Osteoblast (primary cell): ENCODE results near the gene VAV2. TPM values are rescaled to one million over a fixed set of nuclear protein-coding genes. Genes with fewer than 3 reads are reported as not detected.
A peak's percentile ranks its signal among the peaks of the same experiment; 100 is the strongest.

Experiments used
- DNase-seq: peaks from one replicate; pipeline ENCODE4 v3.0.0; 2011; ENCODE audit warnings: low spot score, mixed read lengths; ENCODE audit not compliant: insufficient read length; ENCODE audit errors: missing footprints
- H2AFZ ChIP-seq: 2 replicates; pipeline ENCODE4 v1.6.0; 2011; ENCODE audit warnings: mild to moderate bottlenecking, low read length
- H3K27ac ChIP-seq: 2 replicates; pipeline ENCODE4 v1.5.1; 2011; ENCODE audit warnings: mild to moderate bottlenecking, low read depth, low read length, moderate library complexity
- H3K27me3 ChIP-seq: 2 replicates; pipeline ENCODE4 v1.6.0; 2012; ENCODE audit warnings: mild to moderate bottlenecking, control low read depth, inconsistent platforms, low read length, moderate library complexity; ENCODE audit not compliant: insufficient read depth
- H3K36me3 ChIP-seq: 2 replicates; pipeline ENCODE4 v1.5.1; 2011; ENCODE audit warnings: mild to moderate bottlenecking, low read length, control low read depth, moderate library complexity; ENCODE audit not compliant: insufficient read depth
- H3K4me1 ChIP-seq: 2 replicates; pipeline ENCODE4 v1.5.1; 2011; ENCODE audit warnings: mild to moderate bottlenecking, low read length, control low read depth, moderate library complexity; ENCODE audit not compliant: insufficient read depth
- H3K4me2 ChIP-seq: 2 replicates; pipeline ENCODE4 v1.6.0; 2011; ENCODE audit warnings: mild to moderate bottlenecking, low read length; ENCODE audit not compliant: insufficient read depth
- H3K4me3 ChIP-seq: fragments of 200-600 bp; sonication (generic); 3 replicates; pipeline ENCODE4 v1.5.1; 2012; ENCODE audit warnings: mild to moderate bottlenecking, low read length, inconsistent platforms; ENCODE audit not compliant: insufficient read depth
- H3K79me2 ChIP-seq: 2 replicates; pipeline ENCODE4 v1.6.0; 2012; ENCODE audit warnings: mild to moderate bottlenecking, low read length, control low read depth, inconsistent platforms; ENCODE audit not compliant: insufficient read depth
- H3K9me3 ChIP-seq: 2 replicates; pipeline ENCODE4 v1.5.1; 2011; ENCODE audit warnings: low read depth, low read length, control low read depth
- H4K20me1 ChIP-seq: 2 replicates; pipeline ENCODE4 v1.6.0; 2012; ENCODE audit warnings: mild to moderate bottlenecking, low read length, control low read depth; ENCODE audit not compliant: insufficient read depth
- CTCF ChIP-seq: IDR thresholded peaks from 2 replicates; pipeline ENCODE4 v1.5.1; 2011; ENCODE audit warnings: mild to moderate bottlenecking, low read depth, low read length, moderate library complexity; ENCODE audit errors: extremely low read depth
- total RNA-seq: library from RNA; depleted of rRNA; stranded (reverse); fragments of >200 nt; gene quantifications from 2 replicates; pipeline ENCODE4 v1.2.3, GENCODE V29; 2012

VAV2 gene
- total RNA-seq, 1 donor, result 8.0 TPM

DNA sequence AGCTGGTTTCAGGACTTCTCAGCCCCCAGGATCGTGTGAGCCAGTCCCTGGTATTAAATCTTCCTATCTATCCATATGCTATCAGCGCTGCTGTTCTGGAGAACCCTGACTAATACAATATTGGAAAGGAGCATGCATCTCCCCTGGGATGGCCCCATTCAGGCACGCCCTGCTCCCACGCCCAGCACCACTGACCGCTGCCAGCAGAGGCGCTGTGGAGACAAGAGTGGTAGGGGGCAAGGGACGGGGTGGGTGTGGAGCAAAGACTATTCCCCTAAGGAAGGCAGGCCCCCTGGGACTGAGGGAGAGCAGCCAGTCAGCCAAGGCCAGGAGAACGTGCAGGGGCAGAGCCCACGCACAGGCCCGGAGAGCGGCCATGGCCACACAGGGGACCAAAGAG is 116.0 kb downstream of the VAV2 start:
- H3K27ac ChIP-seq, result no peak overlapping the region
- H3K36me3 ChIP-seq, result no peaks in the 10 kb centered on the region
- DNase-seq, result no peak
- H2AFZ ChIP-seq, result no peak overlapping the region
- H3K9me3 ChIP-seq, result no peaks in the 10 kb centered on the region
- no peak overlapping the region for H3K4me2 ChIP-seq
- H3K4me1 ChIP-seq, result peaks cover 9% of the 10 kb centered on the region
- peak; percentile 23 for TF ChIP-seq CTCF
- H3K27me3 ChIP-seq, result no peaks in the 10 kb centered on the region
- H3K4me3 ChIP-seq, result no peak overlapping the region
- peaks cover 72% of the 10 kb centered on the region for H4K20me1 ChIP-seq
- H3K79me2 ChIP-seq, result peaks cover 75% of the 10 kb centered on the region

DNA sequence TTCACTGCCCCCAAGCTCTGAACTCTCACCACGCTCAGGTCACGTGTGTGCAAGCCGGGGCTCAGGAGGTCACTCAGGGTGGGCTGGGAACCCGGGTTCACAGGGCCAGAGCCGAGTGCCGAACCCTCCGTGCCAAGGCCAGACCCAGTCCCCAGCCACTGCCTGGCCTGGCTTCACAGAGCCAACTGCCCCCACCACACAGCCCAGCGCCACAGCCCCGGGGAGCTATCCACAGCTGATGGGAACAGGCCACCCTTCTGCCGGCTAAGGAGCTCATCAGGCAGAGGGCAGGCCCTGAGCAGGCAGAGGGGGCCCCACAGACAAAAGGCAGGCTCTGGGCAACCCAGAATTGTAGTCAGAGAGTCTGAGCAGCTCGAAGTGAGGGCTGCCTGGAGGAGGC is 117.0 kb downstream of the VAV2 start:
- no peak overlapping the region for H3K27ac ChIP-seq
- peaks cover 74% of the 10 kb centered on the region for H3K79me2 ChIP-seq
- H3K36me3 ChIP-seq, result no peaks in the 10 kb centered on the region
- no peak overlapping the region for H2AFZ ChIP-seq
- no peaks in the 10 kb centered on the region for H3K9me3 ChIP-seq
- DNase-seq, result no peak
- H3K4me2 ChIP-seq, result no peak overlapping the region
- no peaks in the 10 kb centered on the region for H3K27me3 ChIP-seq
- H3K4me3 ChIP-seq, result no peak overlapping the region
- no peak for TF ChIP-seq CTCF
- peaks cover 76% of the 10 kb centered on the region for H4K20me1 ChIP-seq
- peaks cover 9% of the 10 kb centered on the region for H3K4me1 ChIP-seq

DNA sequence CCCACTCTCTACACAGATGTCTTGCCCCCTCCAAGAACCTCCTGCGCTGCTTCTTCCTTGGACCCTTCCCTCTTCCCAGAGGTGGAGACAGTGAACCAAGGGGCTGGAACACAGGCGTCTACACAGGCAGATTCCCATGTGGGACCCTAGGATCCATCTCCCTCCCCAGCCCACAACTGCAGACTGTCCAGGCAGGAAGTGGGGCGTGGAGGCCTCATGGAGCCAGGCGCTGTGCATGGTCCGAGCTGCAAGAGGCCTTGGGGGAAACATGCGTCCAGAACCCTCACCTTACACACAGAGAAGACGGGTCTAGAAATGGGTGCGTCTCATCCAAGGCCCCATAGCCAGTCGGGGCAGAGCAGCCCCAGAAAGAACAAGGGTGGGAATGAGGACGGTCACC is 117.5 kb downstream of the VAV2 start:
- peak overlapping the region; percentile 33 for H3K27ac ChIP-seq
- no peak overlapping the region for H3K4me3 ChIP-seq
- no peak overlapping the region for H3K4me2 ChIP-seq
- no peaks in the 10 kb centered on the region for H3K9me3 ChIP-seq
- no peaks in the 10 kb centered on the region for H3K36me3 ChIP-seq
- H3K4me1 ChIP-seq, result peaks cover 9% of the 10 kb centered on the region
- peaks cover 74% of the 10 kb centered on the region for H3K79me2 ChIP-seq
- TF ChIP-seq CTCF, result no peak
- H4K20me1 ChIP-seq, result peaks cover 75% of the 10 kb centered on the region
- no peaks in the 10 kb centered on the region for H3K27me3 ChIP-seq
- DNase-seq, result no peak
- no peak overlapping the region for H2AFZ ChIP-seq

- no peak overlapping the region for H3K4me2 ChIP-seq
- no peak for TF ChIP-seq CTCF
- no peaks in the 10 kb centered on the region for H3K27me3 ChIP-seq
- H3K4me3 ChIP-seq, result no peak overlapping the region
- peak overlapping the region; percentile 58 for H3K27ac ChIP-seq
- peaks cover 76% of the 10 kb centered on the region for H4K20me1 ChIP-seq
- H3K36me3 ChIP-seq, result no peaks in the 10 kb centered on the region
- H3K79me2 ChIP-seq, result peaks cover 72% of the 10 kb centered on the region
- H3K9me3 ChIP-seq, result no peaks in the 10 kb centered on the region
- peaks cover 9% of the 10 kb centered on the region for H3K4me1 ChIP-seq
- DNase-seq, result peak; percentile 95
- H2AFZ ChIP-seq, result no peak overlapping the region
Measured at GRCh38 chr9:133874060-133874657, 118.0 kb downstream of the VAV2 start.
